ENCODE data around the gene FAM98C.
A peak's percentile ranks its signal among the peaks of the same experiment; 100 is the strongest.

DNA sequence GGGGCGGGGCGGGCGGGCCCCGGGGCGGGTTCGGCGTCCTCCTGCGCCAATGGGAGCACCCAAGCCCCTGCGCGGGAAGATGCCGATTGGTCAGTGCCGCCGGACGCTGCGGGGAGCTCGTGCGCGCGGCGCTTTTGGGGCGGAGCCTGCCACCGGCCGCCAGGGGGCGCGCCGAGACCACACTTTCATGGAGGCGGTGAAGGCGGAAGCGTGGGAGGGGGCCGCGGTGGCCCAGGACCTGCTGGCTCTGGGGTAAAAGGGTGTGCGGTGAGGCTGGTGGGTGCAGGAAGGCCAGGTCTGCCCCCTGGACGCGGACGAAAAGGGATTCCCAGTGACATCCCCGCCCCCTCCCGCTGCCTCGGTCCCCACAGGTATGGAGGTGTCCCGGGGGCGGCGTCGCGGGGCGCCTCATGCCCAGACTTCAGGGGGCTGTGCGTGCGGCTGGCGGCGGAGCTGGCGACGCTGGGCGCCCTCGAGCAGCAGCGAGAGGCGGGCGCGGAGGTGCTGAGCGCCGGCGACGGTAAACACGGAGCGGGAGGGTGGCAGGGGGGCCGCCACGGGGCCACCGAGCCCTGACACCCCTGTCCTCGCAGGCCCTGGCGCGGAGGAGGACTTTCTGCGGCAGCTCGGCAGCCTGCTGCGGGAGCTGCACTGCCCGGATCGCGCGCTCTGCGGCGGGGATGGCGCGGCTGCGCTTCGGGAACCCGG, at the start of gene FAM98C:
- TF ChIP-seq, protein P1, sequence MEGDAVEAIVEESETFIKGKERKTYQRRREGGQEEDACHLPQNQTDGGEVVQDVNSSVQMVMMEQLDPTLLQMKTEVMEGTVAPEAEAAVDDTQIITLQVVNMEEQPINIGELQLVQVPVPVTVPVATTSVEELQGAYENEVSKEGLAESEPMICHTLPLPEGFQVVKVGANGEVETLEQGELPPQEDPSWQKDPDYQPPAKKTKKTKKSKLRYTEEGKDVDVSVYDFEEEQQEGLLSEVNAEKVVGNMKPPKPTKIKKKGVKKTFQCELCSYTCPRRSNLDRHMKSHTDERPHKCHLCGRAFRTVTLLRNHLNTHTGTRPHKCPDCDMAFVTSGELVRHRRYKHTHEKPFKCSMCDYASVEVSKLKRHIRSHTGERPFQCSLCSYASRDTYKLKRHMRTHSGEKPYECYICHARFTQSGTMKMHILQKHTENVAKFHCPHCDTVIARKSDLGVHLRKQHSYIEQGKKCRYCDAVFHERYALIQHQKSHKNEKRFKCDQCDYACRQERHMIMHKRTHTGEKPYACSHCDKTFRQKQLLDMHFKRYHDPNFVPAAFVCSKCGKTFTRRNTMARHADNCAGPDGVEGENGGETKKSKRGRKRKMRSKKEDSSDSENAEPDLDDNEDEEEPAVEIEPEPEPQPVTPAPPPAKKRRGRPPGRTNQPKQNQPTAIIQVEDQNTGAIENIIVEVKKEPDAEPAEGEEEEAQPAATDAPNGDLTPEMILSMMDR (IDR thresholded peaks at IDR 0.05), result peak; percentile 82
- peak; percentile 49; the same call in 1 of the 2 replicates for TF ChIP-seq POLR2AphosphoS5 (IDR thresholded peaks at IDR 0.05; ENCODE audit: low read depth, low read length)
- peak in 1 of 2 experiments; percentile 30; a peak in 1 of 4 replicates for TF ChIP-seq EP300 (IDR thresholded peaks at IDR 0.05; ENCODE audit: borderline replicate concordance in 1 of 2, low read depth in 1 of 2, low read length in 1 of 2)
- TF ChIP-seq CHD2 (IDR thresholded peaks at IDR 0.05; ENCODE audit: low read length, partially characterized antibody), result peak; percentile 60
- TF ChIP-seq TAF1 (IDR thresholded peaks at IDR 0.05; ENCODE audit: borderline replicate concordance, low read depth, low read length), result peak; percentile 56
- peak; percentile 84 for TF ChIP-seq RAD21 (IDR thresholded peaks at IDR 0.05; ENCODE audit: low read length)
- peak; percentile 9; the same call in 1 of the 2 replicates for TF ChIP-seq SIN3A (IDR thresholded peaks at IDR 0.05; ENCODE audit: borderline replicate concordance, low read depth, low read length)
- TF ChIP-seq, protein P2, sequence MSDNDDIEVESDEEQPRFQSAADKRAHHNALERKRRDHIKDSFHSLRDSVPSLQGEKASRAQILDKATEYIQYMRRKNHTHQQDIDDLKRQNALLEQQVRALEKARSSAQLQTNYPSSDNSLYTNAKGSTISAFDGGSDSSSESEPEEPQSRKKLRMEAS (IDR thresholded peaks at IDR 0.05; ENCODE audit: low read depth), result peak; percentile 84
- no peak; the same call in 1 of the 2 replicates for TF ChIP-seq MXI1 (IDR thresholded peaks at IDR 0.05; ENCODE audit: low read depth, low read length)
- TF ChIP-seq, protein P3, sequence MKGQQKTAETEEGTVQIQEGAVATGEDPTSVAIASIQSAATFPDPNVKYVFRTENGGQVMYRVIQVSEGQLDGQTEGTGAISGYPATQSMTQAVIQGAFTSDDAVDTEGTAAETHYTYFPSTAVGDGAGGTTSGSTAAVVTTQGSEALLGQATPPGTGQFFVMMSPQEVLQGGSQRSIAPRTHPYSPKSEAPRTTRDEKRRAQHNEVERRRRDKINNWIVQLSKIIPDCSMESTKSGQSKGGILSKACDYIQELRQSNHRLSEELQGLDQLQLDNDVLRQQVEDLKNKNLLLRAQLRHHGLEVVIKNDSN (IDR thresholded peaks at IDR 0.05; ENCODE audit: borderline replicate concordance, low read depth), result no peak; the same call in 1 of the 2 replicates
- TF ChIP-seq, protein P4, sequence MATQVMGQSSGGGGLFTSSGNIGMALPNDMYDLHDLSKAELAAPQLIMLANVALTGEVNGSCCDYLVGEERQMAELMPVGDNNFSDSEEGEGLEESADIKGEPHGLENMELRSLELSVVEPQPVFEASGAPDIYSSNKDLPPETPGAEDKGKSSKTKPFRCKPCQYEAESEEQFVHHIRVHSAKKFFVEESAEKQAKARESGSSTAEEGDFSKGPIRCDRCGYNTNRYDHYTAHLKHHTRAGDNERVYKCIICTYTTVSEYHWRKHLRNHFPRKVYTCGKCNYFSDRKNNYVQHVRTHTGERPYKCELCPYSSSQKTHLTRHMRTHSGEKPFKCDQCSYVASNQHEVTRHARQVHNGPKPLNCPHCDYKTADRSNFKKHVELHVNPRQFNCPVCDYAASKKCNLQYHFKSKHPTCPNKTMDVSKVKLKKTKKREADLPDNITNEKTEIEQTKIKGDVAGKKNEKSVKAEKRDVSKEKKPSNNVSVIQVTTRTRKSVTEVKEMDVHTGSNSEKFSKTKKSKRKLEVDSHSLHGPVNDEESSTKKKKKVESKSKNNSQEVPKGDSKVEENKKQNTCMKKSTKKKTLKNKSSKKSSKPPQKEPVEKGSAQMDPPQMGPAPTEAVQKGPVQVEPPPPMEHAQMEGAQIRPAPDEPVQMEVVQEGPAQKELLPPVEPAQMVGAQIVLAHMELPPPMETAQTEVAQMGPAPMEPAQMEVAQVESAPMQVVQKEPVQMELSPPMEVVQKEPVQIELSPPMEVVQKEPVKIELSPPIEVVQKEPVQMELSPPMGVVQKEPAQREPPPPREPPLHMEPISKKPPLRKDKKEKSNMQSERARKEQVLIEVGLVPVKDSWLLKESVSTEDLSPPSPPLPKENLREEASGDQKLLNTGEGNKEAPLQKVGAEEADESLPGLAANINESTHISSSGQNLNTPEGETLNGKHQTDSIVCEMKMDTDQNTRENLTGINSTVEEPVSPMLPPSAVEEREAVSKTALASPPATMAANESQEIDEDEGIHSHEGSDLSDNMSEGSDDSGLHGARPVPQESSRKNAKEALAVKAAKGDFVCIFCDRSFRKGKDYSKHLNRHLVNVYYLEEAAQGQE (IDR thresholded peaks at IDR 0.05; ENCODE audit: low read depth, low read length), result no peak
